ENCODE results near the gene MRPL12.

MRPL12 gene

GRCh38 chr17:81701288-81702071, 1.7 kb upstream of the MRPL12 start:
- DNase-seq (ENCODE audit: low read depth, low spot score), result no peak

- no peak for DNase-seq (ENCODE audit: low read depth, low spot score)
These were observed 834 bp downstream of the MRPL12 start for GRCh38 chr17:81703747-81704654.

DNA sequence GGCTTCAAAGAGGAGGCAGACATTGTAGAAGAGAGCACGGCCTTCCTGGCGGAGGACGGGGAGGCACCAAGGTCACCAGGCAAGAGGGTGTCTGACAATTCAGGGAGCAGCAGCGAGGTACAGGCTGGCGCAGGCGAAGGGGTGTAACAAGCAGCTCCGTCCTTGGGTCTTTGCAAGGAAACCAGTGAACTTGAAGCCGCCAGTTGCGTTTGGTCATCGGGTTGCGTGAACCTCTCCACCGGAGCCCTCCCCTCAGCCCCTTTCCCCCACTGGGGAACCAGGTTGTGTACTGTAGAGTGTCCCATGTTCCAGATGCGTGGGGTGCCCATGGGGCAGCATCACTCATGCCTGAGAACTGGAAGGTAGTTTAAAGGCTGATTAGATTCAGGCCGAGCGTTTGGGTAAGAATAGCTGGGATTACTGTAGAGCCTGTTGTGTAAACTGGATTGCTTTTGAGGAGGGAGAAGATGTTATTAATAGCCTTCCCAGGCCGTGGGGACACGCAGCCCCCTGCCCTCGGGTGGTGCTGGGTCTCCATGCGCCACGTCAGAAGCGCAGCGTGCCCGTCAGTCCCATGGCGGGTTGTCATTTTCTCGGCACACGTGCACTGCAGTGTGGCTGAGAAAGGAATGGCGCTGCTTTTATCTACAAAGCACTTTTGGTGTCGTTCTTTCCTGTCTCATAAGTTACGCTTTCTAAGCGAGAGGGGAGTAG, 2.5 kb downstream of the MRPL12 start:
- DNase-seq (ENCODE audit: low read depth, low spot score), result no peak

DNA sequence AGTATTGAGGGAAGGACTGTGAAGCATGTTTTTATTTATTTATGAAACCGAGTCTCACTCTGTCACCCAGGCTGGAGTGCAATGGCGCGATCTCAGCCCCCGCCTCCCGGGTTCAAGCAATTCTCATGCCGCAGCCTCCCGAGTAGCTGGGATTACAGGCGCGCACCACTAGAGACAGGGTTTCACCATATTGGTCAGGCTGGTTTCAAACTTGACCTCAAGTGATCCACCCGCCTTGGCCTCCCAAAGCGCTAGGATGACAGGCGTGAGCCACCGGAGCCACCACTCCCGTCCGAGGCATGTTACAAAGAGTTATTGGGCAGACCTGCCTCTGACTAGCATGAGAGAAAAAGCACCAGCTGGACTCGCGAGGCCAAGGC, 3.1 kb downstream of the MRPL12 start:
- no peak for DNase-seq (ENCODE audit: low read depth, low spot score)

DNA sequence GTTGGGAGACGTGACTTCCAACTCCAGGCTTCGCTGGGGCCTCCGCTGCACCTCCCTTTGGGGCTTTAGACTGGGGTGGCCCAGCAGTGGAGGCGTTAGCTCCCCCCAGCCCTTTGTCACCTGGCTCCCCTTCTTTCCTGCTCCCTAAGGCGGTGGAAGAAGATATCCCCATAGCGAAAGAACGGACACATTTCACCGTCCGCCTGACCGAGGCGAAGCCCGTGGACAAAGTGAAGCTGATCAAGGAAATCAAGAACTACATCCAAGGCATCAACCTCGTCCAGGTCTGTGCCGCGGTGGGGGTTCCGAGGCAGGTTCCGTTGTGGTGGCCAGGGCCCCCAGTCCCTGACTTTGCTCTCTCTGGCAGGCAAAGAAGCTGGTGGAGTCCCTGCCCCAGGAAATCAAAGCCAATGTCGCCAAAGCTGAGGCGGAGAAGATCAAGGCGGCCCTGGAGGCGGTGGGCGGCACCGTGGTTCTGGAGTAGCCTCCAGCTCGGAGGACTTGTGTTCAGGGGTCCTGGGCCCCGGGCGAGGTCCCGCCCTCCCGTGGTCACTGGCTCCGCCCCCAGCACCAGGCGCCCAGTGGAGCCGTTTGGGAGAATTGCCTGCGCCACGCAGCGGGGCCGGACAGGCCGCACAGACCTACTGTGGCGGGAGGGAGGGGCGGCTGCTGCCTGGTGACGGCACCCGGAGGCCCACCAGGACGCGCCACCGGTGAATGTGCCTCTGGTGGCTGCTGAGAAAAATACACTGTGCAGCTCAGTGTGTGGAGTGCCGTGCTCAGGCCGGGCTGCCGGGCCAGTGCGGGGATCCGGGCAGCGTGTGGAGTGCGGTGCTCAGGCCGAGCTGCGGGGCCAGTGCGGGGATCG, 3.8 kb downstream of the MRPL12 start:
- no peak for DNase-seq (ENCODE audit: low read depth, low spot score)

GRCh38 chr17:81707725-81708646, 4.8 kb downstream of the MRPL12 start:
- DNase-seq (ENCODE audit: low read depth, low spot score), result no peak

GRCh38 chr17:81708739-81709185, 5.6 kb downstream of the MRPL12 start:
- no peak for DNase-seq (ENCODE audit: low read depth, low spot score)

DNA sequence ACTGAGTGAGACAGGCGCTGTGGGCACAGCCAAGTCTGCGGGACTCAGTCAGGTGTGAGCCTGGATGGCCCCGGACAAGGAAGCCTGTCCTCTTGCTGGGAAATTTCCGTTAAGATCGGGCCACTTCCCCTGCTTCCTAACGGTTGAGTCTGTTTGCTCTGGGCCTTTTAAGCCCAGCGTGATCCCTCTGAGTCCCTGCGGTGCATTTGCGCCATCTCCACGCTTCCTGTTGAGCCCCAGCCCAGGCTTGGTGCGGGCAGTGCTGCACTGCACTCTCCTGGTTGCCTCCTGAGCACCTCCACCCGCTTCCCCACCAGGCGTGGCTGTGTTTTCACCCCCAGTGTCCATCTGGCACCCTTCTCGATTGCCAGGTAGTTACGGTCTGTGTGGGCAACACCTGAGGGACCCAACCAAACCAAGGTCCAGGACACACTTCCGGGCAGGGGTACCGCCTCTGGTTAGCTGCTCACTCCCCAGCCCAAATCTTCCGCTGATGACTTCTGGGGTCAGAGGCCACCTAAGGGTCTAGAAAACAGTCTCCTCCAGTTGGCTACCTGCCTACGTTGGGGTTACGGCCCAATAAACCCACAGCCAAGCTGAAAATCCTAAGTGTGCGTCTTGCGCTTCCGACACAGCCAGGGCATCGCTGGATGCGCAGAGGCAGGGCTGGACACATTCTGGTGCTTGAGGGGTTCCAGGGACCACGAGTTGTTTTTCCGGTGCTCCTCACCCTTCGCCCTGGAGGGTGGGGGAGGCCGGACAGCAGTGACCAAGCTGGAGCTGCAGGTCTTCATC, 7.5 kb downstream of the MRPL12 start:
- DNase-seq (ENCODE audit: low read depth, low spot score), result no peak

DNA sequence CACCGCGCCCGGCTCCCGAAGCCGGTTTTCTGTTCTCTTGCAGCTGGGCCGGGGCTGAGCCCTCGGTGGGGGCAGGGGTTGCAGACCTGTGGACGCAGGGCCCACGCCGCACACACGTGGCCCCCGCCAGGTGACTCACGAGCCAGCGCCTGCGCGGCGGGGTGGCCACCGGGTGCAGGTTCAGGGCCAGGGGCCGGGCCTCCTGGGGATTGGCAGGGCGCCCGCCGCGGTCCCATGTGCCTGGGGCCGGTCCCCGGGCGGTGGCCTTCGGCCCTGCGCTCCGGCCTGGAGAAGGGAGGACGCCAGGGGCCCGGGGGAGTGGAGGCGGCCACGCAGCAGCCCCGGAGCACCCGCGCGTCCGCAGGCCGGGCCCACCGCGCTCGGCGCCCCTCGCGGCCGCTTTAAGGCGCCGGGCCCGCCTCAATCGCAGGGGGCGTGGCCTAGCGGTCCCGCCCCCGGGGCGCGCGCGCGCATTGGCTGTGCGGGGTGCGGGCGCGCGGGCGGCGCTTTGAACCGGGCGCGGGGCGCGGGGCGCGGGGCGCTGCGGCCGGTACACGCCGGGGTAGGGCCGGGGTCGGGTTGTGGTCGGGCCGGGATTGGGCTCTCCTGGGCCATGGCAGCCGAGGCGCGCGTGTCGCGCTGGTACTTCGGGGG, 8.8 kb downstream of the MRPL12 start, which contains the start of gene SLC25A10:
Gene SLC25A10, plus strand, starts transcription at position 471 of the 654 bp plus-strand sequence. Its CDS starts 143 bp downstream, at position 614.
- DNase-seq (ENCODE audit: low read depth, low spot score), result peak; percentile 31

- no peak for DNase-seq (ENCODE audit: low read depth, low spot score)
These were observed 9.4 kb downstream of the MRPL12 start for GRCh38 chr17:81712468-81713003.

DNA sequence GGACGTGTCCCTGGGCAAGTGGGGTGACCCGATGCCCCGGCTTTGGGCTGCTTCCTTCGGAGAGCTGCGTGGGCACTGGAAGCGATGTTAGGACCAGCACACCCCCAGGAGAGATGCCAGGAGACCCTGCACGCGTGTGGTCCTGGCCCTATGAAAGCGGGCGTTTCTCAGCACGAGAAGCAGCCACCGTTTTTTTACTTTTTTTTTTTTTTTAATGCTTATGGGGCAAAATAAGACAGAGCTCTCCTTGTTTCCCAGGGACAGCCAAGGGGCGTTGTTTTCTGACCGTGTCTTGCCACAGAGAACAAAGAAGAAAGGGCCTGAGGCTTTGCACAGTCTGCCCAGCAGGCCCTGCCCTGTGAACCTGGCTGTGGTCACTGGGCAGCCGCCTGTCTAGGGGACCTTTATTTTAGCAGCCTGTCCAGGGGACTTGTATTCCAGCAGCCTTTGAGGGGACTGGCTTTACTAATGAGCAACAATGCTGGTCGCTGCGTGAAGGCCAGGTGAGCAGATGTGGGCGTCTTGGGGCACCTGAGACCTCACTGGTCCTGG, 9.9 kb downstream of the MRPL12 start:
- no peak for DNase-seq (ENCODE audit: low read depth, low spot score)

DNA sequence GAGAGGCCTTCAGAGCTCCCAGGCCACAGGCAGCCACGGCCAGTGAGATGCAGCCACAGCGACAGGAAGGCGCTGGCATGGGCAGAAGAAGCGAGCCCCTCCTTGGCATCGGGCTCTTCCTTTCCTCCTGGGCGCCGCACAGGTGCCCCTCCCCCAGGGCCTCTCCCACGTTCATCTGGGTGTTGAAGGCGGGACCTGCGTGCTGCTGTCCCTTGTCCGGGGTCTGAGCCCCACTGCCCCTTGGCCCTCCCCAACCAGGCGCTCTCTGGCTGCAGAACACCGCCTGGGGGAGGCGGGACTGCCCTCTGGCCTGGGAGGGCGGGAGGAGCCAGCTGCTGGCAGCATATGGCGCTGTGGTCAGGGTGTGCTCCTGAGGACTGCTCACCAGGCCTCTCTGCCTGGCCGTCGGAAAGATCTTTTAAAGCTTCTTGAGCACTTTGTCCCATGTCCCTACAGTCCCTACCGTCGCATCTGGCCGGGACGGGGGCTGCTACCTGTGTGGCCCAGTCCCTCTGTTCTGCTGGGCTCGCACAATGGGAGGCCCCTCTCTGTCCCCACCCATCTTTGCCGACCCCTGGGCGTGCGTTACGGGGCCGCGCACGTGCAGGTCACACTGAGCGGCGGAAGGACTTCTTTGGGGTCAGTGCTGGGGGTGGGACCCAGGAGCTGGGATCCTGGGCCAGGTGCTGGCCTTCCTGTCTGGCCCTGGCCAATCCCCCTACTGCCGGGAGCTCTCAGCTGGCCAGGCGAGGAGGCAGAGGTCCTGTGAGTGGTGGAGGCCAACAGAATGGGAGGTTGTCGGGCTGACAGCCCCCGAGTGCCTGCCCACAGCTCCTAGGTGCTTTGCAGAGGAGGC, 10.6 kb downstream of the MRPL12 start:
- DNase-seq (ENCODE audit: low read depth, low spot score), result no peak

DNA sequence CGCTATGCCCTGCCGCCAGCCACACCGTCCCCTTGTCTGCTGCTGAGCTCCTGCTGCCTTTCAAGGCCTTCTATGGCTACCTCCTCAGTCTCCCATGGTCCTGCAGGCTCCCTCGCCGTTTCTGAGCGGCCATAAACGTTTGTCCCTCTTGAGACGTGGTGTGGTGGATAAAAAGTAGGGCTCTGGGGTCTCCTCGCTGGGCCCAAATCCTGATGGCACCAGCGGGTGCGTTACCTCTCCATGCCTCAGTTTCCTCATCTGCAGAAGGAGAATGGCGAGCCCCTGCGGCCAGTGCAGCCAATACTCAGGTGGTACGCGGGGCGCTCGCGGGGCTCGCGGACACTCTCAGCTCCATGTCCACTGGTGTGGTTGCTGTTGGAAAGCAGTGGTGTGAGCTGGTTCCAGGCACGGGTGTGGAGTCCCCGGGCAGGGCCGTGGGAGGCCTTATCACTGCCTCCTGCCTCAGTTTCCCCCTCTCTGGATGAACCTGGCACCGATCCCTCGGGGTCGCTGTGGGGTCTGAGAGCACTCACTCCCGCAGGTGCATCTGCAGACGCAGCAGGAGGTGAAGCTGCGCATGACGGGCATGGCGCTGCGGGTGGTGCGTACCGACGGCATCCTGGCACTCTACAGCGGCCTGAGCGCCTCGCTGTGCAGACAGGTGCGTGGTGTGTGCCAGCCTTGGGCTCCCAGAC, 11.4 kb downstream of the MRPL12 start:
- no peak for DNase-seq (ENCODE audit: low read depth, low spot score)

DNA sequence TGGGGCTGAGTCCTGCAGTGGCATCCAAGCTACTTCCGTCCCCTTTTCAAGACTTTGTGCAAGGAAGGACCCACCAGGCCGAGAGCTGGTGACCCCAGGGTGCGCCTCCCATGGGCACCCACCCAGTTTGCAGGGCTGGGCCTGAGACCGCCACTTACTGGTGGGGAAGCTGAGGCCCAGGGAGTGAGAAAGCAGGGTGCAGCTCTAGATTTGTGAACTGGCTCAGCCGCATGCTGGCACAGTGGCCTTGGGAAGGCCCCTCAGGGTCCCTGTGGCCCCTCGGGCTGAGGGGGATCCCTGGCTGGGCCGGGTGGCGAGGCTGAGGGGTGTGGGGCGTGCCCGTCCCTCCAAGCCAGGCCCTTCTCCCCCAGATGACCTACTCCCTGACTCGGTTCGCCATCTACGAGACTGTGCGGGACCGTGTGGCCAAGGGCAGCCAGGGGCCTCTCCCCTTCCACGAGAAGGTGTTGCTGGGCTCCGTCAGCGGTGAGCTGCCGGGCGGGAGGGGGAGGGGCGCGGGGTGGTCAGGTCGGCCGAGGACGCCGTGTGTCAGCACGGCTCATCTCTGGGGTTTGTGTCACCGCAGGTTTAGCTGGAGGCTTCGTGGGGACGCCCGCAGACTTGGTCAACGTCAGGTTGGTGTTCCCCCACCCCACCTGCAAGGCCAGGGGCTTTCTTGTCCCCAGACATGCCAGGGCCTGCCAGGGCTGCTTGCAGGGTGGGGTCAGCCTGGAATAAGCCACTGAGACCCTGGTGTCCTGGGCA, 12.1 kb downstream of the MRPL12 start:
- DNase-seq (ENCODE audit: low read depth, low spot score), result no peak

GRCh38 chr17:81715872-81716673, 12.9 kb downstream of the MRPL12 start:
- no peak for DNase-seq (ENCODE audit: low read depth, low spot score)
